Ascending aorta (tissue), 2 donors: Measurements from ENCODE around the gene MOV10. TPM values are rescaled to one million over a fixed set of nuclear protein-coding genes. Genes with fewer than 3 reads are reported as not detected.
"Not testable (repeated sequence)": the region's sequence is repeated elsewhere in the genome, so short reads cannot be mapped to it uniquely, and the experiment has no call there.

Source experiments
- DNase-seq, 2 donors: peaks; one replicate each; pipeline ENCODE4 v3.0.0-alpha.2; 2019; ENCODE audit warnings: low spot score in 2 of 2
- H3K27ac ChIP-seq, 2 donors: fragments of 200-600 bp; sonication (generic); one replicate each; pipeline ENCODE4 v1.5.1; 2016 to 2017; ENCODE audit warnings: mild to moderate bottlenecking in 1 of 2
- H3K27me3 ChIP-seq: fragments of 200-600 bp; sonication (generic); one replicate; pipeline ENCODE4 v1.5.1; 2017
- H3K36me3 ChIP-seq, 2 donors: fragments of 200-600 bp; sonication (generic); one replicate each; pipeline ENCODE4 v1.5.1; 2016
- H3K4me1 ChIP-seq, 2 donors: fragments of 200-600 bp; sonication (generic); one replicate each; pipeline ENCODE4 v1.5.1; 2016 to 2017; ENCODE audit warnings: mild to moderate bottlenecking in 1 of 2
- H3K4me3 ChIP-seq, 2 donors: fragments of 200-600 bp; sonication (generic); one replicate each; pipeline ENCODE4 v1.5.1; 2016 to 2017; ENCODE audit warnings: mild to moderate bottlenecking in 1 of 2
- H3K9me3 ChIP-seq, 2 donors: fragments of 200-600 bp; sonication (generic); one replicate each; pipeline ENCODE4 v1.5.1; 2016
- intact Hi-C: fragments of 100-400 bp; cut with DNase I; formaldehyde crosslinking; loops from one replicate; pipeline ENCODE4 v1.15.1; 2023
- total RNA-seq: library from RNA; depleted of rRNA; stranded (reverse); fragments of >200 nt; gene quantifications from one replicate; pipeline ENCODE4 v1.1.0, GENCODE V29; 2016
- TF ChIP-seq, protein P1 (sequence below), 3 experiments: fragments of 200-600 bp in 2 of 3; fragments of 450-650 bp in 1 of 3; sonication (generic) in 2 of 3; IDR thresholded peaks; one replicate each; pipeline ENCODE4 v1.5.1; 2016 to 2019; ENCODE audit warnings: antibody characterized with exemption in 3 of 3, mild to moderate bottlenecking in 1 of 3, moderate library complexity in 1 of 3

The MOV10 gene
- total RNA-seq, 1 donor from 2014 or later: 69.5 TPM

DNA sequence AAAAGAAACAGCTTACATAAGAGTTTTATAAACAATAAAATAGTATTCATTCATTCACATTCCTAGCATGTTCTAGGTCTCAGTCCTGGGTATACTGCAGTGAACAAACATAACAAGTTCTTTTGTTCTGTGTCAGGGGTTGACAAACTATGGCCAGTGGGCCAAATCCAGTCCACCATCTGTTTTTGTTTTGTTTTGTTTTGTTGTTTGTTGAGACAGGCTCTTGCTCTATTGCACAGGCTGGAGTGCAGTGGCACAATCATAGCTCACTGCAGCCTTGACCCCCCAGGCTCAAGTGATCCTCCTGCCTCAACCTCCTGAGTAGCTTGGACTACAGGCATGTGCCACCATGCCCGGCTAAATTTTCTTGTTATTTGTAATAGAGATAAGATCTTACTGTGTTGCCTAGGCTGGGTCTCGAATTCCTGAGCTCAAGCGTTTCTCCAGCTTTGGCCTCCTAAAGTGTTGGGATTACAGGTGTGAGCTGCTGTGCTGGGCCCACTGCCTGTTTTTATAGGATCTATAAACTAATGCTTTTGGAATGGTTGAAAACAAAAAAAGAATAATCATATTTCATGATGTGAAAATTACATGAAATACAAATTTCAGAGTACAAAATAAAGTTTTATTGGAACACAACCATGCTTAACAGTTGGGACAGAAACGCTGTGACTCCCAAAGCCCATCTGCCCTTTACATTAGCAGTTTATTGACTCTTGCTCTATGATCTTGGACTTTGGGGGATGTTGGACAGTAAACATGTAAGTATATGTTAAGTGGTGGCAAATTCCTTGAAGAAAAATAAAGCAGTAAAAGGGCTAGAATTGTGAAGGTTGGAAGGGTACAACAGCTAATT is 37.0 kb upstream of the MOV10 start:
- Histone ChIP-seq H3K27ac (no peak overlapping the region), H3K36me3 (no peaks in the 10 kb centered on the region), H3K27me3 (no peaks in the 10 kb centered on the region), H3K4me1 (peaks cover 0 to 10% of the 10 kb centered on the region in 2 donors), H3K9me3 (no peaks in the 10 kb centered on the region), H3K4me3 (no peak overlapping the region)
- DNase-seq: no peak
- TF ChIP-seq, protein P1, sequence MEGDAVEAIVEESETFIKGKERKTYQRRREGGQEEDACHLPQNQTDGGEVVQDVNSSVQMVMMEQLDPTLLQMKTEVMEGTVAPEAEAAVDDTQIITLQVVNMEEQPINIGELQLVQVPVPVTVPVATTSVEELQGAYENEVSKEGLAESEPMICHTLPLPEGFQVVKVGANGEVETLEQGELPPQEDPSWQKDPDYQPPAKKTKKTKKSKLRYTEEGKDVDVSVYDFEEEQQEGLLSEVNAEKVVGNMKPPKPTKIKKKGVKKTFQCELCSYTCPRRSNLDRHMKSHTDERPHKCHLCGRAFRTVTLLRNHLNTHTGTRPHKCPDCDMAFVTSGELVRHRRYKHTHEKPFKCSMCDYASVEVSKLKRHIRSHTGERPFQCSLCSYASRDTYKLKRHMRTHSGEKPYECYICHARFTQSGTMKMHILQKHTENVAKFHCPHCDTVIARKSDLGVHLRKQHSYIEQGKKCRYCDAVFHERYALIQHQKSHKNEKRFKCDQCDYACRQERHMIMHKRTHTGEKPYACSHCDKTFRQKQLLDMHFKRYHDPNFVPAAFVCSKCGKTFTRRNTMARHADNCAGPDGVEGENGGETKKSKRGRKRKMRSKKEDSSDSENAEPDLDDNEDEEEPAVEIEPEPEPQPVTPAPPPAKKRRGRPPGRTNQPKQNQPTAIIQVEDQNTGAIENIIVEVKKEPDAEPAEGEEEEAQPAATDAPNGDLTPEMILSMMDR (IDR thresholded peaks at IDR 0.05): no peak
- intact Hi-C loops: no loop called here

DNA sequence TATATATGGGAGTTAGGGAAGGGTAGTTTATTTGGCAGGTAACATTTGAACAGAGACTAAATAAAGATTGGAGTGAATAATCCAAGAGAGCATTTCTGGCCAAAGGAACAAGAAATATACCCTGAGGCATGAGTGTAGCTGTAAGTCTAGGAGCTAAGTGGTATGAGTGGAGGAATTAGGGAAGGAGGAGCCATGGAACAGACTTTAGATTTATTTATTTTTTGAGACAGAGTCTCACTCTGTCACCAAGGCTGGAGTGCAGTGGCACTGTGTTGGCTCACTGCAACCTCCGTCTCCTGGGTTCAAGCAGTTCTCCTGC is 36.4 kb upstream of the MOV10 start:
- Histone ChIP-seq H3K9me3 (no peaks in the 10 kb centered on the region), H3K36me3 (no peaks in the 10 kb centered on the region), H3K27ac (no peak overlapping the region), H3K27me3 (no peaks in the 10 kb centered on the region), H3K4me3 (no peak overlapping the region), H3K4me1 (peaks cover 0 to 10% of the 10 kb centered on the region in 2 donors)
- DNase-seq: no peak
- TF ChIP-seq, protein P1 (IDR thresholded peaks at IDR 0.05): no peak
- intact Hi-C loops: no loop called here

DNA sequence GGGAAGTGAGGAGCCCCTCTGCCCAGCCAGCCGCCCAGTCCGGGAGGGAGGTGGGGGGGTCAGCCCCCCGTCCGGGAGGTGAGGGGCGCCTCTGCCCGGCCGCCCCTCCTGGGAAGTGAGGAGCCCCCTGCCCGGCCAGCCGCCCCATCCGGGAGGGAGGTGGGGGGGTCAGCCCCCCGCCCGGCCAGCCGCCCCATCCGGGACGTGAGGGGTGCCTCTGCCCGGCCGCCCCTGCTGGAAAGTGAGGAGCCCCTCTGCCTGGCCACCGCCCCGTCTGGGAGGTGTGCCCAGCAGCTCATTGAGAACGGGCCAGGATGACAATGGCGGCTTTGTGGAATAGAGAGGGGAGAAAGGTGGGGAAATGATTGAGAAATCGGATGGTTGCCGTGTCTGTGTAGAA is 34.0 kb upstream of the MOV10 start:
- H3K27ac ChIP-seq, intact Hi-C loops, H3K27me3 ChIP-seq, DNase-seq, H3K4me3 ChIP-seq, H3K36me3 ChIP-seq, H3K9me3 ChIP-seq, H3K4me1 ChIP-seq: not testable (repeated sequence)

DNA sequence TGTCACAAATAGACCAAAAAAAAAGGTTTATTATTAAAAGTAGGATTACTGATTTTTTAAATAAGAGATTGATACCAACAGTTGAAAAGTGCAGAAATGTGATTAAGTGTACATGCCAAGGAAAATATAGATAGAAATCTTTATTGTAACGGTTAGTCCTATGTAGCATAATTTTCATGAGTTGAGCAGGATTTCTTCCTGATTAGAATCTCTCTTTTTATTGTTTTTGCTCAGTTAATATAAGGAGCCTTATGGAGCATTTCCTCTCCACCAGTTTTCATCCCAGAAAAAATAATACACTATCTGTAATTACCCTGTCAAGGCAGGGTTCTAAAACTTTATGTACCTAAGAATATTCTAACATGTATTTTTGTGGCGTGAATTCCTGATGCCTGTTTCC is 31.4 kb upstream of the MOV10 start:
- peaks cover 3 to 4% of the 10 kb centered on the region in 2 donors for H3K36me3 ChIP-seq
- no peak overlapping the region for H3K27ac ChIP-seq
- TF ChIP-seq, protein P1 (IDR thresholded peaks at IDR 0.05): no peak
- H3K4me3 ChIP-seq: no peak overlapping the region
- no peak for DNase-seq
- no peaks in the 10 kb centered on the region for H3K9me3 ChIP-seq
- H3K4me1 ChIP-seq: no peaks in the 10 kb centered on the region
- H3K27me3 ChIP-seq: no peaks in the 10 kb centered on the region
- intact Hi-C loops: no loop called here

DNA sequence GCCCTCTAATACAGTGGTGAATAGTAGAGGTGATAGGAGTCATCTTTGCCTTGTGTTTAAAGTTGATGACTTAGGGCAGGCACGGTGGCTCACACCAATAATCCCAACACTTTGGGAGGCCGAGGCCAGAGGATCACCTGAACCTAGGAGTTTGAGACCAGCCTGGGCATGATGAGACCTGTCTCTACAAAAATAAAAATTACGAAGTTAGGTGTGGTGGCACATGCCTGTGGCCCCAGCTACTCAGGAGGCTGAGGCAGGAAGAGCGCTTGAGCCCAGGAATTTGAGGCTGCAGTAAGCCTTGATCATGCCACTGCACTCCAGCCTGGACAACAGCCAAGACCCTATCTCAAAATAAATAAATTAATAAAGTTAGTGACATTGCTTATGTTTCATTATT is 28.2 kb upstream of the MOV10 start:
- intact Hi-C loops: no loop called here

DNA sequence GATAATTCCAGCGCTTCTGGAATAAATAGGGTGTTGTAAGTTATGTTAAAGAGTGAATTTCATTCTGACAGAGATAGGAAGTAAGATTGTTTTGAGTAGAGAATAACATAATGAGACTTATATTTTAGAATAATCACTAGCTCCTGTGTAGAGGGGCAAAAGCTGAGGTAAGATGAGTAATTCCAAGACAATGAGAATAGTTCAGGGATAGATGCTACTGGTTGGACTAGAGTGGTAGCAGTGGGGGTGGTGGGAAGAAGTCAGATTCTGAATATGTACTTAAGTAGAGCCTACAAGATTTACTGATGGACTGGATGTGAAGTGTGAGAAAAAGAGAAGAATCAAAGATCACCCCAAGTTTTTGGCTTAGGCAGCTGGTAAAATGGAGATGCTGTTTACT is 23.3 kb upstream of the MOV10 start:
- Histone ChIP-seq H3K27ac (no peak overlapping the region), H3K4me3 (no peak overlapping the region), H3K9me3 (no peaks in the 10 kb centered on the region), H3K36me3 (peaks cover 36 to 68% of the 10 kb centered on the region in 2 donors), H3K4me1 (no peaks in the 10 kb centered on the region), H3K27me3 (no peaks in the 10 kb centered on the region)
- TF ChIP-seq, protein P1 (IDR thresholded peaks at IDR 0.05): no peak
- DNase-seq: no peak
- intact Hi-C loops: no loop called here

More for the DNA sequence above, 28.2 kb upstream of the MOV10 start:
- H3K27ac ChIP-seq: no peak overlapping the region
- DNase-seq: no peak
- H3K4me1 ChIP-seq: no peaks in the 10 kb centered on the region
- H3K9me3 ChIP-seq: no peaks in the 10 kb centered on the region
- peaks cover 17 to 32% of the 10 kb centered on the region in 2 donors for H3K36me3 ChIP-seq
- TF ChIP-seq, protein P1 (IDR thresholded peaks at IDR 0.05): no peak
- H3K4me3 ChIP-seq: no peak overlapping the region
- no peaks in the 10 kb centered on the region for H3K27me3 ChIP-seq
